Measurements from ENCODE around the gene KRTAP24-1. TPM values are rescaled to one million over a fixed set of nuclear protein-coding genes. Genes with fewer than 3 reads are reported as not detected.

Gene KRTAP24-1
- total and polyA plus RNA-seq, 8 donors: not detected

- Histone ChIP-seq H3K9me3 (no peaks in the 10 kb centered on the region), H3K27me3 (no peaks in the 10 kb centered on the region), H3K4me1 (no peaks in the 10 kb centered on the region), H3K4me3 (no peak overlapping the region), H3K36me3 (no peaks in the 10 kb centered on the region), H3K27ac (no peak overlapping the region)
- DNase-seq (no peak), ATAC-seq (no peak)
- intact Hi-C loops (cut with DNase I): no loop called here
- no peak for TF ChIP-seq CTCF (IDR thresholded peaks at IDR 0.05)
These were observed 42.1 kb downstream of the KRTAP24-1 start for GRCh38 chr21:30240661-30241060.

GRCh38 chr21:30238168-30238567 is 44.6 kb downstream of the KRTAP24-1 start:
- DNase-seq (no peak), ATAC-seq (no peak)
- no peak for TF ChIP-seq CTCF (IDR thresholded peaks at IDR 0.05)
- Histone ChIP-seq H3K9me3 (no peaks in the 10 kb centered on the region), H3K36me3 (no peaks in the 10 kb centered on the region), H3K4me1 (no peaks in the 10 kb centered on the region), H3K4me3 (no peak overlapping the region), H3K27ac (no peak overlapping the region), H3K27me3 (no peaks in the 10 kb centered on the region)
- intact Hi-C loops (cut with DNase I): no loop called here

DNA sequence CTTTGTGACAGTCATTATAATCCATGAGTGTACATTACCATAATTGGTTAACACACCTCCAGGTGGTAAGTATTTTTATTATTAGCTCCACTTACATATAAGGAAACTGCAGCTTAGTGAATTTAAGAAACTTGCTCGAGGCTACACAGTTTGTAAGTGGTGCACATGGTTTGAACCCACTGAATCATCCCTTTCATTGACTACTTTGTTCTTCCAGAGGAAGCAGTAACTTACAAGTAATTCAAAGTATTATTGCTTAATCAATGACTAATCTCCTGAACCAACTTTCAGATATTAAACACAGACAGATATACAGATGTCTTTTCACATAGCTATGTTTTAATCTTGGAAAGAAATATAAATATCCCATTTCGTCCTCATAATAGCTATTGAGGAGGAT is 48.1 kb downstream of the KRTAP24-1 start:
- ATAC-seq (no peak), DNase-seq (no peak)
- no peaks in the 10 kb centered on the region for H3K27me3 ChIP-seq
- H3K27ac ChIP-seq: no peak overlapping the region
- H3K4me1 ChIP-seq: no peaks in the 10 kb centered on the region
- no peak for TF ChIP-seq CTCF (IDR thresholded peaks at IDR 0.05)
- intact Hi-C loops (cut with DNase I): no loop called here
- no peaks in the 10 kb centered on the region for H3K36me3 ChIP-seq
- H3K9me3 ChIP-seq: no peaks in the 10 kb centered on the region
- H3K4me3 ChIP-seq: no peak overlapping the region

DNA sequence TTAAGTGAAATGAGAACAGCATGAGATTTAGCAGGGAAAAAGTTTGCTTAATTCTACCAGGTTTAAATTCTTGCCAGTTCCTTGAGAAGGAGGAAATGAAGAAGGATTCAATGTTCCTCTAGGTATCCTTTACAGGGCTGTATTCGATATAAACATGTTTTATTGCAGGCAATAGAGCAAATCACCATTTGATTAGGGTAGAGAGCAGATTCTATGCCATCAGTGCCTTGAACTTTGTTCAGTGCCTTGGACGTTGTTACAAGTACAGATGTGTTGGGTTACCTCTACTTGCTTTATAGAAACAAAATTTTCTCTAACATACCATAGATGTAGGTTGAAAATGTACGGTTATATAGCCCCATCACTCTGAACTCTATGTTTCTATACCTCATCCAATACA is 48.7 kb downstream of the KRTAP24-1 start:
- Histone ChIP-seq H3K4me3 (no peak overlapping the region), H3K27ac (no peak overlapping the region), H3K27me3 (no peaks in the 10 kb centered on the region), H3K36me3 (no peaks in the 10 kb centered on the region), H3K4me1 (no peaks in the 10 kb centered on the region), H3K9me3 (no peaks in the 10 kb centered on the region)
- TF ChIP-seq CTCF (IDR thresholded peaks at IDR 0.05): no peak
- intact Hi-C loops (cut with DNase I): no loop called here
- DNase-seq: no peak
- ATAC-seq: no peak

DNA sequence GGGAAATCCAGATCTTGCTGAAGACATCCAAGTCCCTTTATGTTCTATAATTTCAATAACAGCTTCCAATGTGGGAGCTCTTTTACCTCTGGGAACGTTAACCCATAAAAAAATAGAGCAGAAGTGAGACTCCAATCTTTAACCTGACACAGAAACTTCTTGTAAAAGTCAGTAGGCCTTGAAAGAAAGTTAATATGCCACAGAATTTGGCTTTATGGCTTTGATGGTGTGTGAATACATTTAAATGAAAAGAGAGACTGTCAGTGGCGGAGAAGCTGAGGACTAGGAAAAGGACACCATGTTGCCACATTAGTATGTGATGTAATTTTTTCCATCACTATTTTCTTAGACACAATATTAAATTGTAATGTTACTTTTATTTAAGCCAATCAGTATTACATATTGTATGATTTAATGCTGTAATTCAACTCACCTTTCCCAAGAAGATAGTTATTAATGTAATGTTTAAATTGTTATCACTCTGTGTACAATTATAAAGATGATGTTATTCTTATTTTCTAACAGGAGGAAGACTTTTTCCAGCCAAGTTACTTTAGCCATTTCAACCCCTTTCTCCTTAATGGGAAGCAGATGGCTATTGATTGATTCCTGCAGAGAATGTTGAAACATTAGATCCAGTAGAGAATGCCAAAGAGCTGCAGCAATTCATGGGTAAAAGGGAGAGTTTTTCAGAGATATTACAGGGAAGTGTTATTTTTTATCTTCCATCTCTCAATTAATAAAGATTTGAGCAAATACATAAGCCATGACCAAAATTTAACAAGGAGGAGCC is 49.3 kb downstream of the KRTAP24-1 start:
- DNase-seq: no peak

More for the DNA sequence above, 49.3 kb downstream of the KRTAP24-1 start:
- no peaks in the 10 kb centered on the region for H3K36me3 ChIP-seq
- no peak for ATAC-seq
- no peak for TF ChIP-seq CTCF (IDR thresholded peaks at IDR 0.05)
- no peak overlapping the region for H3K4me3 ChIP-seq
- H3K4me1 ChIP-seq: no peaks in the 10 kb centered on the region
- H3K9me3 ChIP-seq: no peaks in the 10 kb centered on the region
- no peaks in the 10 kb centered on the region for H3K27me3 ChIP-seq
- no peak overlapping the region for H3K27ac ChIP-seq
- intact Hi-C loops (cut with DNase I): no loop called here
